Fibroblast of mammary gland (primary cell): ENCODE results near the gene CCDC50.

Experiments used
- DNase-seq: peaks from one replicate; pipeline ENCODE4 v3.0.0-alpha.2; 2010; ENCODE audit warnings: low read depth
- H3K4me3 ChIP-seq: 2 replicates; pipeline ENCODE4 v1.5.1; 2011; ENCODE audit warnings: low read depth, mild to moderate bottlenecking, low read length, moderate library complexity; ENCODE audit not compliant: control insufficient read depth
- CTCF ChIP-seq: conservative IDR thresholded peaks from 2 replicates; pipeline ENCODE4 v1.5.1; 2011; ENCODE audit warnings: low read depth, low read length, inconsistent platforms; ENCODE audit not compliant: control insufficient read depth, insufficient read depth

CCDC50 gene

GRCh38 chr3:191336833-191337232 is 7.6 kb downstream of the CCDC50 start:
- DNase-seq, result peak; percentile 37
- no peak overlapping the region for H3K4me3 ChIP-seq
- TF ChIP-seq CTCF, result no peak

GRCh38 chr3:191338177-191338488 is 8.9 kb downstream of the CCDC50 start:
- DNase-seq, result no peak
- no peak overlapping the region for H3K4me3 ChIP-seq
- no peak for TF ChIP-seq CTCF

- no peak for DNase-seq
- no peak for TF ChIP-seq CTCF
- H3K4me3 ChIP-seq, result no peak overlapping the region
Observed at GRCh38 chr3:191339316-191339917, 10.2 kb downstream of the CCDC50 start.

DNA sequence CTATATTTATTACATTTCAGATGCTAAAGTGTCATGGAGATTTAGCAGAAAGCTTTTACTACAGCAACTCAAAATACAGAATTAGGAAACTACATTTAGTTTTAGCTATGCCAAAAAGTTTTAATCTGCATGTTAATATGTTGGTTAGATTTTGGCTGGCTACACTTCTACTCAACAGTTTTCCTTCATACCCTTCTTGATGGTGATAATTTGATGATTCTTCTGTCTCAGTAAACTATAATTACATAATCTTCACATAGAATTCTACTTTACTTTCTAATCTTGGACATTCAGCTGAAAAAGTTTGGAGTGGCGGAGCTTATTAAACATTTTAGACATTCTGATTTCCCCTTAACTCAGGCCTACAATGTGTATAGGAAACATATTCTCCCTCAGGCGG is 11.2 kb downstream of the CCDC50 start:
- TF ChIP-seq CTCF, result no peak
- DNase-seq, result no peak

GRCh38 chr3:191340966-191341365 is 11.8 kb downstream of the CCDC50 start:
- no peak for TF ChIP-seq CTCF
- H3K4me3 ChIP-seq, result no peak overlapping the region
- DNase-seq, result no peak

More for the DNA sequence above, 11.2 kb downstream of the CCDC50 start:
- H3K4me3 ChIP-seq, result no peak overlapping the region

- DNase-seq, result no peak
- H3K4me3 ChIP-seq, result no peak overlapping the region
- no peak for TF ChIP-seq CTCF
Observed at GRCh38 chr3:191342006-191342405, 12.8 kb downstream of the CCDC50 start.

- no peak for TF ChIP-seq CTCF
- DNase-seq, result no peak
- H3K4me3 ChIP-seq, result no peak overlapping the region
Observed at GRCh38 chr3:191342411-191342810, 13.2 kb downstream of the CCDC50 start.
